Choroid plexus epithelial cell (primary cell): ENCODE results near the gene LINC01488.

ENCODE experiments used
- DNase-seq: peaks from one replicate; pipeline ENCODE4 v3.0.0-alpha.2; 2010; ENCODE audit warnings: low read depth
- H3K4me3 ChIP-seq: 2 replicates; pipeline ENCODE4 v1.5.1; 2011; ENCODE audit warnings: low read depth, mild to moderate bottlenecking, control low read depth, low read length, moderate library complexity
- CTCF ChIP-seq: conservative IDR thresholded peaks from 2 replicates; pipeline ENCODE4 v1.5.1; 2011; ENCODE audit warnings: low read depth, mild to moderate bottlenecking, control low read depth, inconsistent platforms, low read length, moderate library complexity

The LINC01488 gene

GRCh38 chr11:69442012-69442806, 39.3 kb upstream of the LINC01488 start:
- TF ChIP-seq CTCF, result peak; percentile 16
- no peak for DNase-seq
- no peak overlapping the region for H3K4me3 ChIP-seq

DNA sequence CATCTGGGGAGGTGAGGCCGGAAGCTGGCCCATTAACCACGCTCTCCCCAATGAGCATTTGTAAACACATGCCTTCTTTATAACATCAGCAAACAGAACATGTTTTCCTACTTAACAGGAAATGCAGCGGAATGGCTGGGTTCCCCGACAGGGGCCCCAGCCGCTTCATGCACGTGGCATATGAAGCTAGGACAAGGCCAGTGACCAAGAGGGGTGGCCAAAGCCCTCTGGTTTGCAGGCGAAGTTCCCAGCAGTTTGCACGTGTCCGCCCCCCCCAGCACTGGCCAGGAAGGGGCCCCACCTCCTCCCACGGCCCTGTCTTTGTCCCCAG, 38.7 kb upstream of the LINC01488 start:
- peak; percentile 60 for DNase-seq
- TF ChIP-seq CTCF, result no peak
- no peak overlapping the region for H3K4me3 ChIP-seq

GRCh38 chr11:69443138-69443967, 38.1 kb upstream of the LINC01488 start:
- no peak for TF ChIP-seq CTCF
- DNase-seq, result peak; percentile 92
- peak overlapping the region; percentile 59 for H3K4me3 ChIP-seq

- no peak overlapping the region for H3K4me3 ChIP-seq
Measured at GRCh38 chr11:69443968-69444364, 37.5 kb upstream of the LINC01488 start.

GRCh38 chr11:69444381-69445130, 36.9 kb upstream of the LINC01488 start:
- no peak overlapping the region for H3K4me3 ChIP-seq
- peak; percentile 64 for TF ChIP-seq CTCF
- peak; percentile 97 for DNase-seq

More at GRCh38 chr11:69443968-69444364, 37.5 kb upstream of the LINC01488 start:
- peak; percentile 35 for DNase-seq
- TF ChIP-seq CTCF, result no peak

GRCh38 chr11:69445131-69445470, 36.4 kb upstream of the LINC01488 start:
- no peak for DNase-seq
- no peak overlapping the region for H3K4me3 ChIP-seq
- TF ChIP-seq CTCF, result no peak
